ENCODE measurements around the gene LYPLAL1.

DNA sequence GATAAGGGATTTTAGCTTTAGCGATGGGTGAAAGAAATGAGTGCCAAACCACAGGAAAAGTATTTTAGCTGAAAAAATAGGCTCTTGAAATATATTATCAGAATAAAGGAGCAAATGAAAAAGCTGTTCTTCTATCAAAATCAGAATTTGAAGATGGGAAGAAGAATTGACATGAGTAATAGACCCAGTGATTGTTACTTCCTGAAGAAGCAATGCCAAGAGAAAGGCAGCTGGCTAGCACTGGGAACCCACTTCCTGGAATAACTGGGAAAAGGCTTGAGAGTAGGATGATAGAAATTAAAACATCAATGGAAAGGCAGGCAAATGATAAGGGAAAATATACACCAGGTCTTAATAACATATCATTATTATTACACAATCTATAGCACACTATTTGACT, 29.9 kb upstream of the LYPLAL1 start:
- TF ChIP-seq EZH2 (IDR thresholded peaks at IDR 0.05; ENCODE audit: borderline replicate concordance) (no peak), EZH2phosphoT487 (IDR thresholded peaks at IDR 0.05; ENCODE audit: low read depth, severe bottlenecking, unreplicated experiment) (no peak)
- TF ChIP-seq, protein P1, sequence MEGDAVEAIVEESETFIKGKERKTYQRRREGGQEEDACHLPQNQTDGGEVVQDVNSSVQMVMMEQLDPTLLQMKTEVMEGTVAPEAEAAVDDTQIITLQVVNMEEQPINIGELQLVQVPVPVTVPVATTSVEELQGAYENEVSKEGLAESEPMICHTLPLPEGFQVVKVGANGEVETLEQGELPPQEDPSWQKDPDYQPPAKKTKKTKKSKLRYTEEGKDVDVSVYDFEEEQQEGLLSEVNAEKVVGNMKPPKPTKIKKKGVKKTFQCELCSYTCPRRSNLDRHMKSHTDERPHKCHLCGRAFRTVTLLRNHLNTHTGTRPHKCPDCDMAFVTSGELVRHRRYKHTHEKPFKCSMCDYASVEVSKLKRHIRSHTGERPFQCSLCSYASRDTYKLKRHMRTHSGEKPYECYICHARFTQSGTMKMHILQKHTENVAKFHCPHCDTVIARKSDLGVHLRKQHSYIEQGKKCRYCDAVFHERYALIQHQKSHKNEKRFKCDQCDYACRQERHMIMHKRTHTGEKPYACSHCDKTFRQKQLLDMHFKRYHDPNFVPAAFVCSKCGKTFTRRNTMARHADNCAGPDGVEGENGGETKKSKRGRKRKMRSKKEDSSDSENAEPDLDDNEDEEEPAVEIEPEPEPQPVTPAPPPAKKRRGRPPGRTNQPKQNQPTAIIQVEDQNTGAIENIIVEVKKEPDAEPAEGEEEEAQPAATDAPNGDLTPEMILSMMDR (IDR thresholded peaks at IDR 0.05; ENCODE audit: poor library complexity) = no peak
